T1000 (cell line): ENCODE measurements around the gene NPB.

ENCODE experiments used
- DNase-seq: peaks from one replicate; lab custom pipeline; 2025; ENCODE audit warnings: mixed read lengths; lab: John Stamatoyannopoulos, UW

The NPB gene

GRCh38 chr17:81926451-81927151 lies 24.6 kb downstream of the NPB start:
- peak; percentile 92 for DNase-seq

DNA sequence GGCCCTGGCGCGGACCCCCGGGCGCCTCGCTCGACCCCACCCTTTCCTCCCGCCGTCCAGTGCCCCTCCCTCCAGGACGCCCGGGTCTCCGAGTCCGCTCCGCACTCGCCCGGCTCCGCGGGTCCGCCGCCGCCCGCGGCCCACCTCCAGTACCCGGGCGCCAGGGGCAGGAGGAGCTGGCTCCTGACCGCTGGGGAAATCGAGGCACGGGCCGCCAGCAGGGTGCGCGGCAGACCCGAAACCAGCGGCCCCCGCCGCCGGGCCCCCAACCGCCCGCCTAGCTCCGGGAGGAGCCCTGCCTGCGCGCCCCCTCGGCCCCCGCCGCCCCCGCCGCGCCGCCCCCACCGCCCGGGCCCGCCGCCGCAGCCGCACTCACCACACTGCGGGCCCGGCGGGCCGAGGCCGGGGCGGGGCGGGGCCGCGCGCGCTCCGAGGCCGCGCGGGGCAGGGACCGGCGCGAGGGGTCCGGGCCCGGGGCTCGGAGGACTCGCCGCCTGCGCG lies 25.2 kb downstream of the NPB start:
- DNase-seq = no peak

DNA sequence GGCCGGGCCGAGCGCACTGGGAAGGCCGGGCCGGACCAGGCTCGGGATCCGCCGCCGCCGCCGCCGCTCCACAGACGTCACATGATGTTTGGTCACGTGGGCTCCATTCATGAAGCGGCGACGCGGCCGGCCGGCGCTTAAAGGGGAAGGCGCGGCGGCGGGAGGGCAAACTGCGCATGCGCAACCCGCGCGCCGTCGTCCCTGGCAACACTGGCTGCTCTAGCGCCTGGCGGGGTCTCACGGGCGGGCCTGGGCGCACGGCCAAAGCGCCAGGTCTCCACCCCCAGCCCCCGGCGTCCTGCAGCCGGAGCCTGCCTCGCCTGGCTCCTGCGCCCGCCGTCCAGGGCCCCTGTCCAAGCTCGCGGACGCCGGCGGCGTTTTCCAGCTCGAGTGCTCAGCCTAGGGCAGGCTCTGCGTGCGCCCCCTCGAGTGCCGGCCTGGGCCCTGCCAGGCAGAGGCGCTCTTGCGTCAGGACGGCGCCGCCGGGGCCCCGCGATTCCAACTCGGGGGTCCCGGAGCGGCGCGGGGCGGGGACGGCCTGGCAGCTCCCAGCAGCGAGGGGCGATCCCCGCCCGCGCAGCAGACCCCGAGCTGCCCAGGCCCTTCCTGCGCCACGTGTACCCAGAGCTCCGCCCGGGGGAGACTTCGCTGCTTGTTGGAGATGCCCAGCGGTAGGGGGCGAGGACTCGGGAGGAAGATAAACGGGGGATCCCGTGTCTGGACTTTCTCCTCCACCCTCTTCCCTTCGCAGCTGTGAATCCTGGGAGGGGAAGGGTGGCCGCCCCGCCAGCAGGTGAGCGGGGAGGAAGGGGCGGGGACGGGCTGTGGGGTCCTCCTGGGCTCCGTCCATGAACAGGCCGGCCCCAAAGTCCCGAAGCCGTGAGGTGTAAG lies 25.9 kb downstream of the NPB start, which contains the start of gene MAFG:
TSS of gene MAFG (minus strand) at position 83 of the 891 bp plus-strand sequence. CDS start 4,550 bp downstream, outside the sequence.
- peak; percentile 99 for DNase-seq

DNA sequence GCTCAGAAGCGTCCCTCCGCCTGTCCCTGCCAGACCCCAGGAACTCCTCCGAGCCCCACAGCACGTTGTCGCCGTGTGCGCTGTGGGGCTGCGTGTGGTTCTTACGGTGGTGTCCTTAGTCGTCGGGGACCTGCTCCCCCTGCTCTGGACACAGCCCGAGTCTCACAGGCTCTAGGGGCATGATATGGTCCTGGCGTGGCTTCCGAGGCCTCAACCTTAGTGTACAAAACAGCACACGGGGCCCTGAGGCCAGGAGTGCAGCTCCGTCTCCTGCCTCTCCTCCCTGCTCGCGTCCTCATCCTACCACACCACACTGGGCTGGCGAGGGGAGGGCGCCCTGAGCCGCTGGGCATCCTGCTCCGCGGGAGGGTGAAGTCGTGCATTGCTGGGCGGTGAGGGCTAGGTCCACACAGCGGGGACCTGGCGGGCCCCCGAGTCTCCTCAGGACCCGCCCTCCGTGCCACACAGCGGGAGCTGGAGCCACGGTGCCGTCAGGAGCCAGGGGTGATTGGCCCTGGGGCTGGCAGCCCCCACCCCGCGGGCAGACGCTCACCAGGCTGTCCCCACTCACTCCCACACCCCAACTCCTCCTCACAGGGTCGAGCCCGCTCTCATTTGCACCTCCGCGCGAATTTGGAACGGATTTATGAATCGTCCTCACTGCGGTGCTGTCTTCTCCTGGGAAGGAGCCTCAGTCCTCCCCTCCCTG lies 26.7 kb downstream of the NPB start:
- peak; percentile 54 for DNase-seq

GRCh38 chr17:81929253-81930141 lies 27.5 kb downstream of the NPB start:
- DNase-seq = no peak

- no peak for DNase-seq
Observed at GRCh38 chr17:81930142-81931125, 28.4 kb downstream of the NPB start.

DNA sequence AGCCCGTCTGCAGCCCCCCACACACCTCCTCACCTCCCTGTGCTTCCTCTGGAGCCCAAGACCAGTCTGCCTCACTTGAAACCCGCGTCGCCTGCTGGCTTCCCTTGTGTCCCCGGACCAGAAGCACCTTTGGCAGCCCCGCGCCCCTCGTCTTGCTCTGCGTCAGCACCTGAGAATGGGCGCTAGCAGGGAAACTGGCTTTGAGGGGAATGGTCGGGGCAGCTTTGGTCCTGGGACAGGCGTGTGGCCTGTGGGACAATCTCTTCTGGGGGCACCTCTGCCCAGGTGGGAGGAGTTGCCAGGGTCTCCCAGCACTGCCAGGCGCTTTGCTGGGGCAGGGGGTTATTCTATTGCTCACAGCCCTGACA lies 29.1 kb downstream of the NPB start:
- DNase-seq = no peak

GRCh38 chr17:81931557-81932332 lies 29.7 kb downstream of the NPB start:
- no peak for DNase-seq

DNA sequence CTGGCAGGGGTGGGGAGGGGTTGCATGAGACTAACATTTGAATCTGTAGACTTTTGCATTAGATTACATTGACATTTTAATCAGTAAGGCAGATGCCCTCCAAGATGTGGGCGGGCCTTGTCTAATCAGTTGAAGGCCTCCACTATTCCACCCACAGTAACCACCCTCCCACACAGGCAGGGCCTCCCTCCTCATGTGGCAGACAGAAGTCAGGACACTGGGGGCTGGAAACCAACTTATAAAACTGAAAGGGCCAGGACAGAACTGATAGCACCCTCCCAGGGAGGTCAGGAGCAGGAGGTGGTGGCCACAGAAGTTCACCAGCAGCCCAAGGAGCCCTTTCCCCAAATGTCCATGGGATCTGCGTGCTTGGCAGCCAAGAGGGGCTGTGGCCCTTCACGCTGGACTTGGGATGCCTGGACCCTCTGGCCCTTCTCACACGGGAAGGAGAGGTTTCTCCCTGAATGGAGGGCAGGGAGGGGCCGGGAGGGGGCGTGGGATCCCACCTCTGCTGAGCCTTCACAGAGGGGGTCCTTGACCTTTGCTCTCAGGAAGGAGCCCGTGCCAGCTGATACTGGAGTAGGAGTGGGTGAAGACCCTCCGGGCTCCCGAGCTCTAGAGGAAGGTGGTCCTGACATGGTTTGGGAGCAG lies 30.4 kb downstream of the NPB start:
- no peak for DNase-seq

GRCh38 chr17:81933178-81933699 lies 31.2 kb downstream of the NPB start:
- DNase-seq = no peak

DNA sequence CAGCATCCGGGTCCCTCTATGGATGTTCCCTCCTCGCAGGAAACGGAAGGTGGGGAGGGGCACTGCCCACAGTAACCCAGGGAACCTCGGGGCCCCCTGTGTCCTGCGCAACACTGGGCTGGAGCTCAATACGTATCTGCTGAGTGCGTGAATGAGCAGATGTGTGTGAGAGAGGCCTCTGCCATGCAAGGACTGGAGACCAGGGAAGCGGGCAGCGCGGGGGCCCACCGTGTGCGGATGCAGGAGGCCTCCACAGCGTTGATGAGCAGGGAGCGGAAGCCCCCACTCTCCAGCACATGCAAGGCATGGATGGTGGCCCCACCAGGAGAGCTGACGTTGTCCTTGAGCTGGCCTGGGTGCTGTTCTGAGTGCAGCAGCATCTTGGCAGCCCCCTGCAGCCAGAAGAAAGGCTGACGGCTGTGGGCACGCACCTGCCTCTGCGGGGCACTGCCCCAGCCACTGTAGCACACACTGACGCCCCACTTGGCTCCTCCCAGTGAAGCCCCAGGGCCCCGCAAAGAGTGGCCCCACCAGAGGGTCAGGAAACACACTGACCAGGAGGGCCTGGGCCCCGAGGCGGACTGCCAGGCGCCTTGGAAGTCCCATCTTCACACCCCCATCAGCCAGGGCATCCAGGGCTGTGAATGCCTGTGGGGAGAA lies 32.2 kb downstream of the NPB start:
- no peak for DNase-seq

DNA sequence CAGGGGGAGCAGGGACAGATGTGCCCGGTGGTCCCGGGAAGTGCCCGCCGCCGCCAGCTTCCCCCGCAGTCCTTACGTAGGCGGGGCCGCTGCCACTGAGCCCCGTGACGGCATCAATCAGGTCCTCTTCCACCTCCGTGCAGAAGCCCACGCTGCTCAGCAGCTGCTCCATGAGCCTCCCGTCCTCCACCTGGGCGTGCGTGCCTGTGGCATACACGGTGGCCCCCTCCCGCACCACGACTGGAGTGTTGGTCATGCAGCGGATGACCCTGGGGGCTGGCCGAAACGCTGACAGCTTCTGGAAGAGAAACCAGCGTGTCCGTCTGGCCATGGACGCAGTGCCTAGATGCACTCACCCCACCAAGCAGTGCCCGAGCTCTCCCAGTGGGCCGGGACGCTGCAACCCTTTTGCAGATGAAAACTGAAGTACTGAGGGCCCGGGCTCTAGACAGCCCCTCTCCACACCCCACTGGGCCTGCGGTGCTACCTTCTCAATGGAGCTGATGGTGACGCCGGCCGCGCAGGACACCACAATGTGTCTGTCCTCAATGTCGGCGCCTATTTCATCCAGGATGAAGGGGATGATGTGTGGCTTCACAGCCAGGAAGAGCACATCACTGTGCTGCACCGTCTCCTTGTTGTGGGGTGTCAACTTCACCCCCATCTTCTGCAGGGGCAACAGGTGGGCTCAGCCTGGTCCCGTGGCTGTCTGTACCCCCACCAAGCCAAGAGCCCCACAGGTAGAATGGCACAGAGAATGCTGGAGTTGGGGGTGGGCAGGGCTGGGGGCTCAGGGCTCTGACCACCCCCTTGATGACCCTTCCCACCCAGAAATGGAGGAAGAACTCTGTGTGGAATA lies 33.0 kb downstream of the NPB start:
- no peak for DNase-seq

DNA sequence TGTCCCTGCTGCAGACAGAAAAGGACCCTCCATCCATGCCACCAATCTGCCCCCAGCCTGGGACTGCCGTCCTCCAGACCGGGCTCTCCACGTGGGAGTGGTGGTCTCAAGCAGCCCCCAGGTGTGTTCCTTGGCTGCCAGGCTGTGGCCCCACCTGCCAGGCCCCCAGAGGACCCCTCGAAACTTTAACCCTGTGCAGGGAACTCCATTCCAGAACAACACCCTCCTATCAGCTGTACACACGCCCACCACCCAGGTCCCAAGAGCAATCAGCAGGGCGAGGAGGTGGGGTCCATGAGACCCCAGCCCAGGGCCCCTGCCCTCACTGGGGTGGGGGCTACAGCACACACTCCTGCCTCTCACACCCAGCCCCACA lies 33.7 kb downstream of the NPB start:
- DNase-seq = no peak

DNA sequence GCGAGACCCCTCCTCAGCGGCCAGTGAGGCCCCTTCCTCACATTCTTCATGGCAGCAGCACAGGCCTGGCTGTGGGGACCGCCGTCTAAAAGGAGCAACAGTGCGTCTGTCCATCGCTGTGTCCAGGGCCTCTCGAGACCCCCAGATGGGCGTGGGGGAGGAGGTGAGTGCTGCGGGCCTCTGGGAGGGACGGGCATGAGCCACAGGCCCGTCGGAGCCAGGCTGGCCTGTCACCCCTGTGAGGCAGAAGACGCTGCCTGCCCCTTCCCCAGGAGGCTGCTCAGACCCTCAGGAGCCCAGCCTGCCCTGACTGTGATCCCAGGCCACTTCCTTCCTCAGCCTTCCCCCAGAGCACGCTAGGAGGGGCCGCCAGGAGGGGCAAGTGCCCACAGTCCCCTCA lies 37.2 kb downstream of the NPB start:
- DNase-seq = no peak

DNA sequence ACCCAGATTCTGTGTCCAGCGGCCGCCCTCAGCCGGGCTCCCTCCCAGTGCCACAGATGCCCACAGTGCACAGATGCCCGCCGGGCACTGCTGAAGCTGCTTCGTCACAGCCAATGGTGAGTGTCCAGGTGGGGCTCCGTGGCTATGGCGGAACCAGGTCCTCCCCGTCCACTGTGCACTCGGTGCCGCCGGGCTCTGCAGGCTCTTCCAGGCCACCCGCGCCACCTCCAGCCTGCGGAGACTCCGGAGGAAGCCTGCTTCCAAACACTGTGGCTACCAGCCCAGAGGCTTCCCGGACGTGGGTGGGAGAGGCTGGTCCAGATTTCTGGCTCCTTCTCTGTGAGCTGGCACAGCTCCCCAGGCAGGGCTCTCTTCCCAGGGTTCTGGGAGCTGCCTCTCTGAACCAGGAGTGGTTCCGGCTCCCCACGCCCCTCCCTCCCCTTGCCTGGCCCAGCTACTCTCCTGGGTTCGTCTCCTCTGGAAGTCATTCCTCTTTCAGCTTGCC lies 37.9 kb downstream of the NPB start:
- DNase-seq = no peak

DNA sequence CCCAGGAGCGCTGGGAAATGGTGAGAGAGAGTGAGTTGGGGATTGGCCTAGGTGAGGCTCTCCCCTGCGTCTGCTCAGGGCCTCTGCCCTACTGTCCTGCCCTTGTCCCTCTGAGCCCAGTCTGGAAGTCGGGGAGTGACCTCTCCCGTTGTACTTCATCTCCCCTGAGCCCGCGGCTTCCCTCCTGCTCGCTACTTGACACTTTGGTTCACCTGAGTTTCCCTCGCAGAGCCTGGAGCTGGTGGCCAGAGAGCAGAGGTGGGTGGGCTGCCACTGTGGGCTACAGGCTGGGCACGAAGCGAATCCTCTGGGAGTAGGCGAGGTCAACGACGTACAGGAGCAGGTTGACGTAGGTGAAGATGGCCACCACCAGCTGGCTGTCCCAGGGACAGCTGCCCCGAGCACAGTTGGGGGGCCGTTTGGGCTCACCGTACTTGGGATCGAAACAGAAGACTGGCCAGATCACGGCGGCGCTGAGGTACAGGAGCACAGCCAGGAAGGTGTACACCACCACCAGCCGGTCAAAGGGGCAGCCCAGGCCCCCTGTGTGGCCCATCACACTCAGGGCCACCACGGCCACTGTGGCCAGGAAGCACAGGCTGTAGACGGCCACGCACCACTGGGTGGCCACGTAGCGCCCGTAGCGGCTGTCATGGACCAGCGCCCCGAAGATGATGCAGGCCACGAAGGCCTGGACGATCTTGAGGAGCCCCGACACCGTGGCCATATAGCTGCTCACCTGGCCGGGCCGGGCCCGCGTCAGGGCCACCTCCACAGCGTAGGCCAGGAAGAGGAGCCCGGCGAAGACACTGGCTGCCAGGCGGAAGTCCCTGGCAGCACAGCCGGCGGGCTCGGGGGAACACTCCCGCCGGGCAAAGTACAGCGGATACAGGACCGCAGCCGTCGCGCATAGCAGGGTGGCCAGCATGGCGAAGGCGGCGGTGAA lies 38.8 kb downstream of the NPB start:
- DNase-seq = no peak
